NCI-H2196 (cell line): Measurements from ENCODE around the gene HOXA2.

ENCODE experiments used
- DNase-seq: peaks from one replicate; lab custom pipeline; 2025; ENCODE audit not compliant: unreplicated experiment; lab: John Stamatoyannopoulos, UW

The HOXA2 gene

GRCh38 chr7:27100694-27101170, 1.8 kb downstream of the HOXA2 start:
- no peak for DNase-seq

GRCh38 chr7:27099453-27100370, 2.8 kb downstream of the HOXA2 start:
- no peak for DNase-seq

GRCh38 chr7:27098578-27099451, 3.7 kb downstream of the HOXA2 start:
- no peak for DNase-seq

GRCh38 chr7:27097686-27098577, 4.6 kb downstream of the HOXA2 start:
- no peak for DNase-seq

- DNase-seq: no peak
Measured at GRCh38 chr7:27096768-27097514, 5.5 kb downstream of the HOXA2 start.

GRCh38 chr7:27095897-27096767, 6.4 kb downstream of the HOXA2 start, which contains the start of gene HOXA1:
Gene HOXA1 (minus strand): TSS chr7:27096000. CDS start chr7:27095912, 88 bp downstream.
- DNase-seq: peak; percentile 83

- DNase-seq: no peak
Measured at GRCh38 chr7:27095050-27095896, 7.2 kb downstream of the HOXA2 start.

- no peak for DNase-seq
Measured at GRCh38 chr7:27094304-27095049, 8.0 kb downstream of the HOXA2 start.

- DNase-seq: no peak
Measured at GRCh38 chr7:27093184-27093895, 9.1 kb downstream of the HOXA2 start.

GRCh38 chr7:27092819-27093110, 9.7 kb downstream of the HOXA2 start:
- DNase-seq: no peak

- DNase-seq: no peak
Measured at GRCh38 chr7:27091941-27092818, 10.3 kb downstream of the HOXA2 start.

- no peak for DNase-seq
Measured at GRCh38 chr7:27091105-27091504, 11.4 kb downstream of the HOXA2 start.

GRCh38 chr7:27088002-27088922, 14.2 kb downstream of the HOXA2 start:
- DNase-seq: no peak

GRCh38 chr7:27083646-27084045, 18.8 kb downstream of the HOXA2 start:
- DNase-seq: no peak

GRCh38 chr7:27082171-27082570, 20.3 kb downstream of the HOXA2 start:
- DNase-seq: no peak
